GM21515 (cell line): ENCODE results near the gene PRDM8.
"Not testable (repeated sequence)": the region's sequence is repeated elsewhere in the genome, so short reads cannot be mapped to it uniquely, and the experiment has no call there.

ENCODE experiments used
- ATAC-seq: cut with Tn5 transposase; IDR thresholded peaks from one replicate; pipeline ENCODE4 v1.9.1; 2021; ENCODE audit not compliant: unreplicated experiment

Gene PRDM8

DNA sequence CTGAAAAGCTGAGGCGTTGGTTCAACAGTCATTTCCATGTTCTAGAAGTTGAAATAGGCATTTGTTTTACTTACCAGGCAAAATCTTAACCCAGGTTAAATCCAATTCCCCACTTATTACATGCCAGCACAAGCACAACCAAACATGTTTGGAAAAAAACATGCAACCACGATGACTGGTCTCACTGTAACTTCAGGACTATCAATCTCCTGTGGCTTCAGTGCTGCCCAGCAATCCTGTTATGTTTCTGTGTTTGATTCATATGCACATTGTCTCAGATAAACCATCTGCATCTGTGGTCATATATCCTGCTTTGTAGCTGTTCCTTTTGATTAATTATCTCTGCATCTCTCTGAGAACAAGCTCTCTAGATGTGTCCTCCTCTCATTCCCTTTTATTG is 28.3 kb downstream of the PRDM8 start:
- no peak for ATAC-seq

DNA sequence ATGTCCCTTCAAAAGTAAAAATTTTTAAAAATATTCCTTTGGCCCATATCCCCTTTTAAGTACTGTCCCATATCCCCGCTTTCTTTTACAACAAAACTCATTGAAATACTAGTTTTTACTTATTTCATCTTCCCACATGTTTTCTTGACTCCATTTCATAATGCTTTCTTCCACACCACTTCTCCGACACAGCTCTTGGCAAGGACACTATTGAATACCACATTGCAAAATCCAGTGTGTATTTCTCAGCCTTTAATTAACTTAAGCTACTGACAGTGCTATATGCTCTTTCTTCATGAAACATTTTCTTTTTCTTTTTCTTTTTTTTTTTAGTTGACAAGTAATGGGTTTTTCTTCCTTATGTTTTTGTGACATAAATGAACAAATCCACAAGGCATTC is 28.8 kb downstream of the PRDM8 start:
- no peak for ATAC-seq

DNA sequence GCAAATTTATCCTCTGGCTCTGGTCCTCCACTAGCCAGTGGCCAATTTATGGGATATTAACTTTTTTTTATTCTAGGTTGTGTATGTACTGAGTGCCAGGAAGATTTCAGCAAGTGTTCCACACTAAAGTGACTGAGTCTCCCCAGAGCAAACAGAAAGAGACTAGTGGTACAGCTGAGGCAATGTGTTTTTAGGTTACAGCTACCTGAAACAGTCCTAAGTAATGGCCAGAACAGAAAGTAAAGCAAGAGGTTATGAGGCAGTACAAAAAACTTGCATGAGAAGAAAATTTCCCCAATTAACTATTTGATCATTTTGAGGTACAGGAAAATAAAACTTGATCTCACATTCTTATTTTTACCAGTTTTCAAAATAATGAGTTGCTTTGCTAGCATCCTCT is 31.2 kb downstream of the PRDM8 start:
- no peak for ATAC-seq

DNA sequence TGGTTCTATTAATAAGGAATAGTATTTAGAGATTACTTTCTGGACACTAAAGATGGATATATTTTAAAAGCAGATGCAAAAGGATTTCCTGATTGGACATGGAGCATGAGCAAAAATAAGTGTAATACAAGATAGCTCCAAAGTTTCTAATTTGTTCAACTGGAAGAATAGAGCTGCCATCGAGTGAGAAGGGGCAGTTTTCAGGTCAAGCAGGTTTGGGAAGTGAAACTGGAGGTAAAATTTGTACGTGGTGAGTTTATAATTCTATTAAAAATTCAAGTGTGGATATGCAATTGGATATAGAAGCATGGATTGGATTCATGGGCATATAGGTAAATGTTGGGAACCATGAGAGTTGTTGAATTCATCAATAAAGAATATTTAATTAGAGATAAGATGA is 31.8 kb downstream of the PRDM8 start:
- no peak for ATAC-seq

DNA sequence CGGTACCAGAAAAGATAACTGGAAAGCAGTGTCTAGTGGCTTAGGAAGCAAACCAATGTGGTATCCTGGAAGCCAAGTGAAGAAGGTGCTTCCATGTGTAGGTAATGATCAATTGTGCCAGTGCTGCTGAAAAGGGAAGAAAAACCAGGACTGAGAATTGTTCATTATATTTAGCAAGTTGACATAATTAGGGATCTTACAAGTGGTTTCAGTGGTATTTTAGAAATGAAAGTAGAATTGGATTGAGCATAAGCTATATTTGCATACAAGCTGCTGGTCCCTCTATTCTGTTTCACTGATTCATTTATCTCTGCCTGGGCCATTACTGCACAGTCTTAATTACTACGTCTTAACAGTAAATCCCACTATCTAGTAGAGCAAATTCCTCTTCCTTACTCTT is 32.3 kb downstream of the PRDM8 start:
- peak; percentile 71 for ATAC-seq

DNA sequence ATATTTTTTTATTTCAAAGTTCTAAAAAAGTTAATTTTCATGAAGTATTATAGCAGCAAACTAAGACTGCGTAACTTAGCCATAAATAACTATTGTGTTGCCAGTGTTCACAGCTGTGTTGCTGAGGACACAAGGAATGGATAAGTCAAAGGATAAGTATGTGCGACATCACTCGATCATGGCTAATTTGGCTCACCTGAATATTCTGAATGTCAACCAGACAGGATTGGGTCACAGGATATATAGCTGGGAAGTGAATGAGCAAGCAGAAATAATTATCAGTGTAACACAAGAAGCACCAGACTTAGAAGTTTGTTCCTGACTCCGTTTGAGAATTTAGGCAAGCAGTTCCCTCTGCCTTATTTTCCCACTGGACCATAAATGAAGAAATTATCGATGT is 33.9 kb downstream of the PRDM8 start:
- ATAC-seq, result no peak

DNA sequence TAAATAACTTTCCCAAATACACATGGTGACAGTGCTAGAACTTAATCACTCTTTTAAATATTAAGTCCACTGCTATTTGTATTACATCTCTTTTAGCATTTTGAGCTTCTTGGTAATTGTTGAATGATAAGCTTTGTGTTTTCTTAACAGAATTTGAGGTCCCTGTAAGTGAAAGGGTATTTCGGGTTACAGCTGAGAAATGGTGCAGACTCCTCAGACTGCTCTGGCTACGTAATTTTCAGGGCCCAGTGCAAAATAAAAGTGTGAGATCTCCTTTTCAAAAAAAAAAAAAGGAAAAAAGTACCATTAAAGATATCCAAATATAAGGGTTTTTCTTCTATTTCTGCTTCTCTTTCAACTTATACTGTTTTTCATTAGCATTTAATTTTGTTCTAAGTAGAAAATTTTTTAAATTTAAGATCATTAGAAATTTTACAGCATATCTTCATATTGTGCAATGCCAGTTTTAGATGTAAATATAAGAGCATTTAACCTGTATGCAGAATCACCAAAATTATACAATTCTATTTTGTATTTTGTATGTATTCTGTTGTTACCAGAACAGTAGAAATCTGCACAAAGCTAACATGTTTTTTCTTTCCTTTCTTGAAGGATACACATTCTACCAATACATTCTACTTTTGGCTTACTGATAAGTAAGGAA is 35.5 kb downstream of the PRDM8 start:
- no peak for ATAC-seq

DNA sequence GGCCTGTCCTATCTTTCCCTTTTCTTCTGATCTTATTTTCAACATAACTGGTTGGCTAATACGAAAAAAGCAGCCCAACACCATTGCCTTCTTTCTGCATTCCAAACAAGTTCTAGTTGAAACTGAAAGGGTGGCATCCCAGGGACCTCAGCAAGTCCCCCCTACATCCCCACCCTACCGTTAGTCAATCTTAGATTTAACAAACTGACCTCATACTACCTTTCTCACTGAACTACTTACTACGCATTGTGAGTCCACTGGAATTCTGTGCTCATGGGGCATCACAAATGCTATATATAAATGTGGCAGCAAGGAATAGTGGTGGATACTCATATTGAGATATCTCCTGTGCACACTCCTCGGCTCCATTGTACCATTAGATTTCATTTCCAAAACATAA is 36.1 kb downstream of the PRDM8 start:
- no peak for ATAC-seq

DNA sequence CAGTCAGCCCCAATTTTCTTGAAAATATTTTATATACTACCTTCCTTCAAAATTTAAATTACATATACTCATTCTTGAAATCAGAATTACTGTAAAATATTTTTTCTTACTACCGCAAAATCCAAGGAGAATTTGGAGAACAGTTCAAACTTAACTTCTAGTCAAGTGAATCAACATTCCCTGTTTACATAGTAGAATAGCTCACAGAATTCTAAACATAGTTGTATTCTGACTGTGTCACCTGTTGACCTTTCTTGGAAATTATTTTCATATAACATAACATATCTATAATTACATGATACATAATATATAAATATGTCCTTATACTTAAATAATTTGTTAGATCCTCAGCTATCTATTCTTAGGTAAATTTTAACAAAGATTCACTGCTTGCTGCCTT is 38.1 kb downstream of the PRDM8 start:
- no peak for ATAC-seq

DNA sequence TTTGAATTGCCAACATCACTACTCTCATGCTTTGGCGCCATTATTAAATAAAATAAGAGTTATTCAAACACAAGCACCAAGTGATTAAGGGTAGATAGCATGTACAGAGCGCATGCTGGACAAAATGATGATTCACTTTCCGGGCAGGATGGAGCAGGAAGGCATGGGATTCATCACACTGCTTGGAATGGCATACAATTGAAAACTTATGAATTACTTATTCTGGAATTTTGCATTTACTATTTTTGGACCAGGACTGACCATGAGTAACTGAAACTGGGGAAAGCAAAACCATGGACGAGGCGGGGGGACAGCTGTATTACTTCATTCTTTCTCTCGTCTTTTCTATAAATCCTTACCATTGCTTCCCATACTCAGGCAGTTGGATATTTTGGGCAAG is 40.7 kb downstream of the PRDM8 start:
- no peak for ATAC-seq

DNA sequence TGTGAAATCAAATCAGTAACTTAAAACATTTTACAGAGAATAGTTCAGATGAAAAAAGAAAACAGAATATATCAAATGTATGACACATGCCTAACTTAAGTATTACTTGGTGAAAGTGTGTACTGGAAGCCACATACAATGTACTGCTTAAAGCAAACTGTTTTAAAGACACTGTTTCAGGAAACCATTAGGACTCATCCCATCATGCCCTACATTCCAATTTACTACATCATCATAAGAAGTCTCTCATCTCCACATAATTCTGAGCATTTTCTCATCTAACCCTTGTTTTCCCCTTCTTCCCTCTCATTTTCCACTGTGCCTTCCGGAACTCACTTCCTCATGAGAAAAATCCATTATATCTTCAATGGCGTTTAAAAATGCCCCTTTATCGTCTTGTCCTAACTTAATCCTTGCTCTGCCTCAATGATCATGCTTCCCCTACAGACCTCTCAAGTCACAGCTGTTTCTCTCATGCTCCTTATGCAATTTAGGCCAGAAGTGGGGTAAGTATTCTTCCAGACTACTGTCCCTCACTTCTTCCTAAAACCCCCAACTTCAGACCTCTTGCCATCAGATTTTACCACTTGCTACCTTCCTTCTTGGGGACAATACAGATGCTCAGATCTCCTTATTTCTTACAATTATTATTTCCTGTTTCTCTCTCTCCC is 42.3 kb downstream of the PRDM8 start:
- ATAC-seq, result no peak

DNA sequence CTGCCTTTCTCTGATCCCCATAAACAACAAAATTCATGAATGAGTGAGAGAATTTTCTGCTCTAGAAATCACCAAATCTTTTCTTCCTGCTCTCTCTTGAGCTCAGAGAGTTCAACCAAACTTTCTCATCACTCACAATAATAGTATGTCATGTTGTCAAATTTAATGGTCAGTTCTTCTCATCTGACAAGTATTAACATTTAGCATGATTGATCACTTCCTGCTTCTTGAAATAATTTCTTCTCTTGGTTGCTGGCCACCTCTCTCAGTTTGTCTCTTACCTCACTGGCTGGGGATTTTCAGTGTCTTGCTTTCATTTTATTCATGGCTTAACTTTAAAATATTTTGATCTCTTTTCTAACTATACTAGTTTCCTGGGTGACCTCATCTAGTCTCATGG is 43.7 kb downstream of the PRDM8 start:
- ATAC-seq, result no peak

DNA sequence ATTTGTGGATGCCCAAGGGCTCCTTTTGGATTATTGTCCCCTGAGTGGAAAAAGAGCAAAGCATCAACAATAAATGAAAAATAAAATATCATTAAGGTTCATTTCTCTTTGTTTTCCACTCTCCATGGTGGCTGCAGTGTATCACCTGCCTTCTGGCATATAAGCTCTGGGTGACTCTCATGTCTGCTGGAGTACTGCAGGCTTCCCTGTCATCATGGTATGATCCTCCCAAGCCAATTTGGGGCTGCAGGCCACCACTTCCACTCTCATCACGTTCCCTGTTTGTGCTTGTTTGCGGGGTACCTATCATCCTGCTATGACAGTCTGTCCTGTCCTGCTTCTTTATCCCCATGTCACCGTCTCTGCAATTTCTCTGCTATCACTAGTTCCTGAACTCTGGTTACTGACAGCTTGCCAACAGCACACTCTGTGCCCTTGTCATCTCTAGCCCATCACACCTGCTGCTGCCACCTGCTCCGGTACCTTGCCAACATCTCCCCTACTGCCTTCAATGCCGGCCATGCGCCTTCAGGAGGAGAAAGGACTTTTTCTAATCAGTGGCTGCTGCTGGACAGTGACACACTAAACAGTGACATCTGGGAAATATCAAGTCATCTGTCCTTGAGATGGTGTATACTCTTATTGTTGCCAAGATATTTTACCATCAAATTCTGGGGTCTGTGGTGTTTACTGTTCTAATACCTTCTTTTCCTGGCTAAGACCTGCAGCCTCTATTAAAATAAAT is 46.1 kb downstream of the PRDM8 start:
- ATAC-seq, result no peak

DNA sequence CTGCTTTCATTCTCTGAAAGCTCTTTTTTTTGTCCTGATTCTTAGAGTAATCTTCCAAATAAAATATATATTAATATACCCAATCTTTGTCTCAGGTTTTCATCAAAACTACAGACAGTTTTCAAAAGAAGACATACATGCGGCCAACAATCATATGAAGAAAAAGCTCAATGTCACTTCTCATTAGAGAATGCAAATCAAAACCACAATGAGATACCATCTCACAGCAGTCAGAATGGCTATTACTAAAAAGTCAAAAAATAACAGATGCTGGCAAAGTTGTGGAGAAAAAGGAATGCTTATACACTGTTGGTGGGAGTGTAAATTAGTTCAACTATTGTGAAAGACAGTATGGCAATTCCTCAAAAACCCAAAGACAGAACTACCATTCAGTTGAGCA is 50.2 kb downstream of the PRDM8 start:
- not testable (repeated sequence) for ATAC-seq

DNA sequence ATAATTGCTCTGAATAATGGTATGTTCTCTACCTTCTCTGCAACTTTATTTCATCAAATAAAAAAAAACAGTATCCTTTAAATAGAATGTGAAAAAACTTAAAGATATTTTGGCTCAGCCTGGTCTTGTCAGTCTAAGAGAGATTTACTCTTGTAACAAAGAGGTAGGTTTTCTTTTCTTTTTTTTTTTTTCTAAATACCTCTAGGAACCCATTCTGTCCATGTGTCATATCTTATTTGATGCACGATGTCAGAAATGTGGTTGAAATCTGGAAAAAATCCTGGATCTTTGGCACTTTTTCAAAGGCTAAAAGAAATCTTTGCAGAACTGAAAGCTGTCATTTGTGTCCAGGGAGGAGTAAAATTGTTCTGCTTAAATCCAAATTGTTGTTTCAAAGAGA is 51.8 kb downstream of the PRDM8 start:
- ATAC-seq, result no peak

DNA sequence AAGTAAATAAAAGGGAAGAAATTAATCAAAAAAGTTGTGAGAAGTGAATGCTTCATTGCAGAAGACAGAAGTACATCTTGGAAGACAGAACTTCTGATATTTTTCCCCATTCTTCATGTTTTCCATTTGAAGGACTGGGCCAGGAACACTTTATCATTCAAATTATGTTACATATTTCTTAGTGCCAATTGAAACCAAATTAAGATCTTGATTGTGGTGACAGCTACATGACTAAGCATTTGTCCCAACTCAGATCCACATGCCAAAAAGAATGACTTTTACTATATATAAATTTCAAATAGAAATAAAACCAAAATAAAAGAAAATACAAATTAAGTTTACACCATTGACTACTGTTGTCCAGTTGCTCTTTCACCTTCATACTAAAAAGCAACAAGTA is 55.1 kb downstream of the PRDM8 start:
- no peak for ATAC-seq

DNA sequence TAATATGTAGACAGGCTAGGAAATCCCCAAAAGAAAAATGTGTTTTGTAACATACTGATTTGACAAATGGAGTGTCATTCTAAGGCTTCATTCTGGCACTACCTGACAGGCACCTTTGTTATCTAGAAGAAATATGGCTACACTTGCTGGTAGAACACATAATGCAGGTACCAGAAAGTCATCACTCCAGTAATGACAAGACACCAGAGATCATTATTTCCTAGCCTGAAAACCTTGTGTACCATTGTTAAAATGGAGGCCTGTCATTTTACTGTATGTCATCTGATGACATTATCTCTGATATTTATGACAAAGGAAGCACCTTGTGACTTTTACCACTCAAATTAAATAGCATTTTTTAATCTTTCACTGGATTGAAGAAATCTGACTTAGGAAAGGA is 55.6 kb downstream of the PRDM8 start:
- ATAC-seq, result no peak

DNA sequence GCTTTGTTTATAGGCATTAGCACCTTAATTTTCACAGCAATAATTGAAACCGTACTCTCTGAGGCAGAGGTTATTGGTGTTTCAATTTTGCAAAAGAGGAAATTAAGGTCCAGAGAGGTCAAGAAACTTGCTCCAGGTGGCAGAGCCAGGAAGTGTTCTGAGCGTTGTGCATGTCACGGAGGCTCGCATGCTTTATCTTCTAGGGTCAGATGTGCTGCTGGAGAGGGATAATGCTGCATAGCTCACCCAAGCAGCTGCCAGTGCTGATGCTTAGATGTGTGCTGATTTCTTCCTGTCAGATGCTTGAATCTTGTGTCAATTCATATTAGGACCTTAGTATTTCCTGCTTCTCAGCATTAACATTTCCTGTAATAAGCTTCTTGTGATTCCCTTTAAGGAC is 56.2 kb downstream of the PRDM8 start:
- no peak for ATAC-seq
